GM23338 (cell line): ENCODE results near the gene HEATR9. TPM values are rescaled to one million over a fixed set of nuclear protein-coding genes. Genes with fewer than 3 reads are reported as not detected.
A peak's percentile ranks its signal among the peaks of the same experiment; 100 is the strongest.

Source experiments
- ATAC-seq: fragments of 200-7000 bp; cut with Tn5 transposase; 3 replicates; pipeline ENCODE4 v1.9.1; 2020
- DNase-seq: peaks from one replicate; pipeline ENCODE4 v3.0.0-alpha.2; 2015; ENCODE audit warnings: low spot score
- H2AFZ ChIP-seq: fragments of 200-600 bp; sonication (generic); 2 replicates; pipeline ENCODE4 v1.8.0; 2016; ENCODE audit warnings: antibody characterized with exemption, mild to moderate bottlenecking, moderate library complexity
- H3F3A ChIP-seq: fragments of 200-600 bp; sonication (generic); replicated peaks from 2 replicates; pipeline ENCODE4 v1.8.0; 2017; ENCODE audit warnings: antibody characterized with exemption, mixed run types, low read depth
- H3K27ac ChIP-seq: fragments of 200-600 bp; sonication (generic); 2 replicates; pipeline ENCODE4 v1.6.1; 2016; ENCODE audit warnings: low read depth
- H3K27me3 ChIP-seq: fragments of 200-600 bp; sonication (generic); 2 replicates; pipeline ENCODE4 v1.8.0; 2016; ENCODE audit warnings: mild to moderate bottlenecking, mixed run types, moderate library complexity; ENCODE audit not compliant: insufficient read depth
- H3K36me3 ChIP-seq: fragments of 200-600 bp; sonication (generic); 2 replicates; pipeline ENCODE4 v1.8.0; 2016; ENCODE audit warnings: mild to moderate bottlenecking; ENCODE audit not compliant: insufficient read depth
- H3K4me1 ChIP-seq: fragments of 200-600 bp; sonication (generic); 2 replicates; pipeline ENCODE4 v1.8.0; 2016; ENCODE audit warnings: mild to moderate bottlenecking, moderate library complexity; ENCODE audit not compliant: insufficient read depth
- H3K4me2 ChIP-seq: fragments of 200-600 bp; sonication (generic); 2 replicates; pipeline ENCODE4 v1.7.1; 2017; ENCODE audit warnings: mixed run types
- H3K4me3 ChIP-seq: fragments of 200-600 bp; sonication (generic); 2 replicates; pipeline ENCODE4 v1.6.1; 2016; ENCODE audit warnings: mixed run types
- H3K79me2 ChIP-seq: fragments of 200-600 bp; sonication (generic); replicated peaks from 2 replicates; pipeline ENCODE4 v1.8.0; 2017; ENCODE audit warnings: mild to moderate bottlenecking; ENCODE audit not compliant: insufficient read depth
- H3K9me2 ChIP-seq: fragments of 200-600 bp; sonication (generic); 2 replicates; pipeline ENCODE4 v1.8.0; 2017; ENCODE audit not compliant: insufficient read depth
- H4K20me1 ChIP-seq: fragments of 200-600 bp; sonication (generic); replicated peaks from 2 replicates; pipeline ENCODE4 v1.8.0; 2017; ENCODE audit warnings: mild to moderate bottlenecking; ENCODE audit not compliant: insufficient read depth
- H3K27ac Mint-ChIP-seq: 2 replicates; pipeline ENCODE4 v1.8.0; 2020; ENCODE audit warnings: inconsistent platforms, mild to moderate bottlenecking, moderate library complexity, mixed read lengths
- H3K27me3 Mint-ChIP-seq: 3 replicates; pipeline ENCODE4 v1.8.0; 2022; ENCODE audit warnings: low read depth, mild to moderate bottlenecking, moderate library complexity, mixed read lengths, inconsistent platforms; ENCODE audit not compliant: insufficient read depth, poor library complexity
- H3K36me3 Mint-ChIP-seq: 3 replicates; pipeline ENCODE4 v1.8.0; 2021; ENCODE audit warnings: low read depth, mild to moderate bottlenecking, inconsistent platforms, moderate library complexity, mixed read lengths
- H3K4me1 Mint-ChIP-seq: 3 replicates; pipeline ENCODE4 v1.8.0; 2020; ENCODE audit warnings: mild to moderate bottlenecking, inconsistent platforms, mixed read lengths
- H3K4me3 Mint-ChIP-seq: 3 replicates; pipeline ENCODE4 v1.8.0; 2021; ENCODE audit warnings: moderate library complexity, mild to moderate bottlenecking, inconsistent platforms, mixed read lengths
- H3K9me3 Mint-ChIP-seq: 3 replicates; pipeline ENCODE4 v1.8.0; 2020; ENCODE audit warnings: moderate library complexity, mild to moderate bottlenecking, inconsistent platforms, mixed read lengths
- CREB1 ChIP-seq: fragments of 250-450 bp; sonication (Bioruptor Pico); IDR thresholded peaks from 2 replicates; pipeline ENCODE4 v1.5.0; 2020; ENCODE audit warnings: low read depth, mild to moderate bottlenecking, moderate library complexity
- CTCF ChIP-seq, 2 experiments: fragments of 200-600 bp in 1 of 2; sonication (generic) in 1 of 2; conservative IDR thresholded peaks; 2 replicates each; pipeline versions ENCODE4 v1.5.1 to v1.6.1; 2016 to 2017; ENCODE audit warnings: antibody characterized with exemption in 2 of 2, low read depth in 2 of 2, mild to moderate bottlenecking in 2 of 2, moderate library complexity in 1 of 2
- ETS1 ChIP-seq: IDR thresholded peaks from 2 replicates; pipeline ENCODE4 v1.6.1; 2016; ENCODE audit warnings: antibody characterized with exemption
- EZH2 ChIP-seq: fragments of 200-600 bp; sonication (generic); IDR thresholded peaks from one replicate; pipeline ENCODE4 v1.8.0; 2017; ENCODE audit warnings: antibody characterized with exemption, mild to moderate bottlenecking, low read depth; ENCODE audit not compliant: unreplicated experiment
- EZH2phosphoT487 ChIP-seq: fragments of 200-600 bp; sonication (generic); IDR thresholded peaks from one replicate; pipeline ENCODE4 v1.8.1; 2018; ENCODE audit warnings: antibody characterized with exemption; ENCODE audit not compliant: unreplicated experiment
- JUNB ChIP-seq: IDR thresholded peaks from one replicate; pipeline ENCODE4 v1.6.1; 2016; ENCODE audit warnings: antibody characterized with exemption; ENCODE audit not compliant: unreplicated experiment
- NANOG ChIP-seq: IDR thresholded peaks from 2 replicates; pipeline ENCODE4 v1.6.1; 2016; ENCODE audit warnings: antibody characterized with exemption, borderline replicate concordance
- POLR2AphosphoS5 ChIP-seq: IDR thresholded peaks from 2 replicates; pipeline ENCODE4 v1.6.1; 2016; ENCODE audit warnings: antibody characterized with exemption, low read depth
- STAT1 ChIP-seq: IDR thresholded peaks from one replicate; pipeline ENCODE4 v1.6.1; 2016; ENCODE audit warnings: antibody characterized with exemption; ENCODE audit not compliant: unreplicated experiment
- ZNF114 ChIP-seq: fragments of 250-450 bp; sonication (Bioruptor Pico); IDR thresholded peaks from 2 replicates; pipeline ENCODE4 v1.5.0; 2020; ENCODE audit warnings: mild to moderate bottlenecking, moderate library complexity
- ZNF331 ChIP-seq: fragments of 250-450 bp; sonication (Bioruptor Pico); IDR thresholded peaks from 2 replicates; pipeline ENCODE4 v1.5.0; 2020; ENCODE audit warnings: low read depth, mild to moderate bottlenecking, moderate library complexity
- polyA plus RNA-seq: library from polyadenylated mRNA; unstranded; fragments of >200 nt; fragmentation: Nextera tagmentation; extraction: Ambion mirVana; gene quantifications from 2 replicates; pipeline ENCODE4 v1.2.1, GENCODE V29; 2016
- total RNA-seq: library from RNA; depleted of rRNA; stranded (reverse); fragments of >200 nt; shearing (Covaris generic); gene quantifications from 2 replicates; pipeline ENCODE4 v1.2.3, GENCODE V29; 2014
- TF ChIP-seq, protein P1 (sequence below): fragments of 250-450 bp; sonication (Bioruptor Pico); IDR thresholded peaks from 2 replicates; pipeline ENCODE4 v1.5.0; 2020; ENCODE audit warnings: mild to moderate bottlenecking, moderate library complexity
- TF ChIP-seq, protein P2 (sequence below): IDR thresholded peaks from one replicate; pipeline ENCODE4 v1.6.1; 2018; ENCODE audit warnings: antibody characterized with exemption; ENCODE audit not compliant: unreplicated experiment

HEATR9 gene
- total and polyA plus RNA-seq, 2 experiments from 2014 or later = not detected

DNA sequence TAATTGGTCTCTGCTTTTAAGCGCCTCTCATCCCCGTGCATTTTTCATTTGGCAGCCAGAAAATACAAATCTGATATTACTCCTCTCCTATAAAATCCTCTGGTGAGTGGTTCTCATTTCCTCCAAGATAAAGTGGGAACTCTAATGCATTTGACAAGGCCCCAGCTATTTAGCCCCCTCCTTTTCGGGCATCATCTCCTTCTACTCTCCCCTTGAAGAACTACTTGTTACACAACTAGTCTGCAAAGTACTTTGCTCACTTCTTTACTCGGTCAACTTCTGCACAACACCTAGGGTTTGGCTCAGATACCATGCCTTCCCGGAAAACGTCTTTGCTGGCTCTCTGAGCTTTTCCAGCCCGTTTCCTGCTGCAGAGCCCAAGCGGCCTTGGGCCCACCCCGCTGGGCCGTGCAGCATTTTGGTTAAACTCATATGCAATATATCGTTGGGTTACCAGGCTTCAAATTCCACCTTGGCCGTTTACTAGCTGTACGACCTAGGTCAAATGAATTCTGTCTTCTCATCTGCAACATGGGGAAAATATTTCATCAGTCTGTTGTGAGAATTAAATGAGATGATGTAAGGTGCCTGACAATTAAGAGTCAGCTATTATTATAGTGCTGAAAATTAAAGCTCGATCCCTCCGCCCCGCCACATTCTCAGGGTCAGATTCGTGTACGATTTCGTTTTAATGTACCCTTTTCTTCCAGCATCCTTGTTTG lies 60.3 kb downstream of the HEATR9 start:
- peaks cover 40% of the 10 kb centered on the region for H3K79me2 ChIP-seq
- no peaks in the 10 kb centered on the region for H3K36me3 ChIP-seq
- H3K4me3 Mint-ChIP-seq = peak overlapping the region; percentile 95
- peak overlapping the region; percentile 89 for H3K27ac ChIP-seq
- H3K9me3 Mint-ChIP-seq = no peaks in the 10 kb centered on the region; the same call in 2 of the 3 replicates
- TF ChIP-seq POLR2AphosphoS5 = no peak
- TF ChIP-seq ZNF114 (CRISPR knock-in tag) = no peak
- no peak for TF ChIP-seq ETS1
- TF ChIP-seq, protein P1, sequence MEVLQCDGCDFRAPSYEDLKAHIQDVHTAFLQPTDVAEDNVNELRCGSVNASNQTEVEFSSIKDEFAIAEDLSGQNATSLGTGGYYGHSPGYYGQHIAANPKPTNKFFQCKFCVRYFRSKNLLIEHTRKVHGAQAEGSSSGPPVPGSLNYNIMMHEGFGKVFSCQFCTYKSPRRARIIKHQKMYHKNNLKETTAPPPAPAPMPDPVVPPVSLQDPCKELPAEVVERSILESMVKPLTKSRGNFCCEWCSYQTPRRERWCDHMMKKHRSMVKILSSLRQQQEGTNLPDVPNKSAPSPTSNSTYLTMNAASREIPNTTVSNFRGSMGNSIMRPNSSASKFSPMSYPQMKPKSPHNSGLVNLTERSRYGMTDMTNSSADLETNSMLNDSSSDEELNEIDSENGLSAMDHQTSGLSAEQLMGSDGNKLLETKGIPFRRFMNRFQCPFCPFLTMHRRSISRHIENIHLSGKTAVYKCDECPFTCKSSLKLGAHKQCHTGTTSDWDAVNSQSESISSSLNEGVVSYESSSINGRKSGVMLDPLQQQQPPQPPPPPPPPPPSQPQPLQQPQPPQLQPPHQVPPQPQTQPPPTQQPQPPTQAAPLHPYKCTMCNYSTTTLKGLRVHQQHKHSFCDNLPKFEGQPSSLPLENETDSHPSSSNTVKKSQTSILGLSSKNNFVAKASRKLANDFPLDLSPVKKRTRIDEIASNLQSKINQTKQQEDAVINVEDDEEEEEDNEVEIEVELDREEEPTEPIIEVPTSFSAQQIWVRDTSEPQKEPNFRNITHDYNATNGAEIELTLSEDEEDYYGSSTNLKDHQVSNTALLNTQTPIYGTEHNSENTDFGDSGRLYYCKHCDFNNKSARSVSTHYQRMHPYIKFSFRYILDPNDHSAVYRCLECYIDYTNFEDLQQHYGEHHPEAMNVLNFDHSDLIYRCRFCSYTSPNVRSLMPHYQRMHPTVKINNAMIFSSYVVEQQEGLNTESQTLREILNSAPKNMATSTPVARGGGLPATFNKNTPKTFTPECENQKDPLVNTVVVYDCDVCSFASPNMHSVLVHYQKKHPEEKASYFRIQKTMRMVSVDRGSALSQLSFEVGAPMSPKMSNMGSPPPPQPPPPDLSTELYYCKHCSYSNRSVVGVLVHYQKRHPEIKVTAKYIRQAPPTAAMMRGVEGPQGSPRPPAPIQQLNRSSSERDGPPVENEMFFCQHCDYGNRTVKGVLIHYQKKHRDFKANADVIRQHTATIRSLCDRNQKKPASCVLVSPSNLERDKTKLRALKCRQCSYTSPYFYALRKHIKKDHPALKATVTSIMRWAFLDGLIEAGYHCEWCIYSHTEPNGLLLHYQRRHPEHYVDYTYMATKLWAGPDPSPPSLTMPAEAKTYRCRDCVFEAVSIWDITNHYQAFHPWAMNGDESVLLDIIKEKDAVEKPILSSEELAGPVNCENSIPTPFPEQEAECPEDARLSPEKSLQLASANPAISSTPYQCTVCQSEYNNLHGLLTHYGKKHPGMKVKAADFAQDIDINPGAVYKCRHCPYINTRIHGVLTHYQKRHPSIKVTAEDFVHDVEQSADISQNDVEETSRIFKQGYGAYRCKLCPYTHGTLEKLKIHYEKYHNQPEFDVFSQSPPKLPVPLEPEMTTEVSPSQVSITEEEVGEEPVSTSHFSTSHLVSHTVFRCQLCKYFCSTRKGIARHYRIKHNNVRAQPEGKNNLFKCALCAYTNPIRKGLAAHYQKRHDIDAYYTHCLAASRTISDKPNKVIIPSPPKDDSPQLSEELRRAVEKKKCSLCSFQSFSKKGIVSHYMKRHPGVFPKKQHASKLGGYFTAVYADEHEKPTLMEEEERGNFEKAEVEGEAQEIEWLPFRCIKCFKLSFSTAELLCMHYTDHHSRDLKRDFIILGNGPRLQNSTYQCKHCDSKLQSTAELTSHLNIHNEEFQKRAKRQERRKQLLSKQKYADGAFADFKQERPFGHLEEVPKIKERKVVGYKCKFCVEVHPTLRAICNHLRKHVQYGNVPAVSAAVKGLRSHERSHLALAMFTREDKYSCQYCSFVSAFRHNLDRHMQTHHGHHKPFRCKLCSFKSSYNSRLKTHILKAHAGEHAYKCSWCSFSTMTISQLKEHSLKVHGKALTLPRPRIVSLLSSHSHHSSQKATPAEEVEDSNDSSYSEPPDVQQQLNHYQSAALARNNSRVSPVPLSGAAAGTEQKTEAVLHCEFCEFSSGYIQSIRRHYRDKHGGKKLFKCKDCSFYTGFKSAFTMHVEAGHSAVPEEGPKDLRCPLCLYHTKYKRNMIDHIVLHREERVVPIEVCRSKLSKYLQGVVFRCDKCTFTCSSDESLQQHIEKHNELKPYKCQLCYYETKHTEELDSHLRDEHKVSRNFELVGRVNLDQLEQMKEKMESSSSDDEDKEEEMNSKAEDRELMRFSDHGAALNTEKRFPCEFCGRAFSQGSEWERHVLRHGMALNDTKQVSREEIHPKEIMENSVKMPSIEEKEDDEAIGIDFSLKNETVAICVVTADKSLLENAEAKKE = no peak
- no peak for TF ChIP-seq NANOG
- TF ChIP-seq, protein P2, sequence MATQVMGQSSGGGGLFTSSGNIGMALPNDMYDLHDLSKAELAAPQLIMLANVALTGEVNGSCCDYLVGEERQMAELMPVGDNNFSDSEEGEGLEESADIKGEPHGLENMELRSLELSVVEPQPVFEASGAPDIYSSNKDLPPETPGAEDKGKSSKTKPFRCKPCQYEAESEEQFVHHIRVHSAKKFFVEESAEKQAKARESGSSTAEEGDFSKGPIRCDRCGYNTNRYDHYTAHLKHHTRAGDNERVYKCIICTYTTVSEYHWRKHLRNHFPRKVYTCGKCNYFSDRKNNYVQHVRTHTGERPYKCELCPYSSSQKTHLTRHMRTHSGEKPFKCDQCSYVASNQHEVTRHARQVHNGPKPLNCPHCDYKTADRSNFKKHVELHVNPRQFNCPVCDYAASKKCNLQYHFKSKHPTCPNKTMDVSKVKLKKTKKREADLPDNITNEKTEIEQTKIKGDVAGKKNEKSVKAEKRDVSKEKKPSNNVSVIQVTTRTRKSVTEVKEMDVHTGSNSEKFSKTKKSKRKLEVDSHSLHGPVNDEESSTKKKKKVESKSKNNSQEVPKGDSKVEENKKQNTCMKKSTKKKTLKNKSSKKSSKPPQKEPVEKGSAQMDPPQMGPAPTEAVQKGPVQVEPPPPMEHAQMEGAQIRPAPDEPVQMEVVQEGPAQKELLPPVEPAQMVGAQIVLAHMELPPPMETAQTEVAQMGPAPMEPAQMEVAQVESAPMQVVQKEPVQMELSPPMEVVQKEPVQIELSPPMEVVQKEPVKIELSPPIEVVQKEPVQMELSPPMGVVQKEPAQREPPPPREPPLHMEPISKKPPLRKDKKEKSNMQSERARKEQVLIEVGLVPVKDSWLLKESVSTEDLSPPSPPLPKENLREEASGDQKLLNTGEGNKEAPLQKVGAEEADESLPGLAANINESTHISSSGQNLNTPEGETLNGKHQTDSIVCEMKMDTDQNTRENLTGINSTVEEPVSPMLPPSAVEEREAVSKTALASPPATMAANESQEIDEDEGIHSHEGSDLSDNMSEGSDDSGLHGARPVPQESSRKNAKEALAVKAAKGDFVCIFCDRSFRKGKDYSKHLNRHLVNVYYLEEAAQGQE = no peak
- TF ChIP-seq JUNB = no peak
- no peak for TF ChIP-seq CTCF (conservative IDR thresholded peaks at IDR 0.05; ENCODE audit: low read depth in 2 of 2)
- TF ChIP-seq STAT1 = no peak
- no peak for TF ChIP-seq CREB1 (CRISPR knock-in tag)
- no peak for TF ChIP-seq ZNF331 (CRISPR knock-in tag)
- no peak for TF ChIP-seq EZH2phosphoT487
- TF ChIP-seq EZH2 = no peak
- peaks cover 6% of the 10 kb centered on the region for H3K27me3 Mint-ChIP-seq
- H3K4me1 ChIP-seq = peaks cover 21% of the 10 kb centered on the region
- ATAC-seq (peak; percentile 3), DNase-seq (peak; percentile 44)
- H4K20me1 ChIP-seq = peaks cover 30% of the 10 kb centered on the region
- peaks cover 25% of the 10 kb centered on the region for H3K4me1 Mint-ChIP-seq
- no peaks in the 10 kb centered on the region for H3K27me3 ChIP-seq
- peaks cover 24% of the 10 kb centered on the region for H3K36me3 Mint-ChIP-seq
- H3K9me2 ChIP-seq = no peaks in the 10 kb centered on the region
- peak overlapping the region; percentile 100 for H3K27ac Mint-ChIP-seq
- H3K4me2 ChIP-seq = peak overlapping the region; percentile 52
- H3K4me3 ChIP-seq = peak overlapping the region; percentile 97
- H3F3A ChIP-seq = no peaks in the 10 kb centered on the region
- H2AFZ ChIP-seq = peak overlapping the region; percentile 1
